SU-DHL-6 (cell line): ENCODE data around the gene ZFYVE1.

Experiments
- H2AFZ ChIP-seq: fragments of 200-600 bp; sonication (generic); 2 replicates; pipeline ENCODE4 v1.6.1; 2014; ENCODE audit warnings: low read depth, mild to moderate bottlenecking, moderate library complexity, mixed read lengths, antibody characterized with exemption, low read length; ENCODE audit not compliant: severe bottlenecking
- H3F3A ChIP-seq: fragments of 200-600 bp; shearing (Covaris generic); 2 replicates; pipeline ENCODE4 v1.6.0; 2016; ENCODE audit warnings: antibody characterized with exemption, mild to moderate bottlenecking; ENCODE audit not compliant: insufficient read depth
- H3K27ac ChIP-seq: fragments of 200-600 bp; sonication (generic); 2 replicates; pipeline ENCODE4 v1.5.1; 2016; ENCODE audit warnings: low read depth, mild to moderate bottlenecking, low read length, moderate library complexity, mixed read lengths
- H3K27me3 ChIP-seq: fragments of 200-600 bp; sonication (generic), shearing (Covaris generic); 2 replicates; pipeline ENCODE4 v1.6.0; 2014; ENCODE audit warnings: mild to moderate bottlenecking, low read length
- H3K36me3 ChIP-seq: fragments of 200-600 bp; sonication (generic); 2 replicates; pipeline ENCODE4 v1.6.1; 2014; ENCODE audit warnings: mild to moderate bottlenecking, low read length, mixed read lengths
- H3K4me2 ChIP-seq: fragments of 300-600, 200-600 bp; shearing (Covaris generic), sonication (generic); 2 replicates; pipeline ENCODE4 v1.6.0; 2014; ENCODE audit warnings: low read length, low read depth, mild to moderate bottlenecking; ENCODE audit not compliant: poor library complexity, severe bottlenecking
- H3K4me3 ChIP-seq: fragments of 200-600 bp; sonication (generic); 2 replicates; pipeline ENCODE4 v1.5.1; 2014; ENCODE audit warnings: antibody characterized with exemption, low read length, mild to moderate bottlenecking, mixed read lengths; ENCODE audit not compliant: insufficient read depth, poor library complexity, severe bottlenecking
- H3K79me2 ChIP-seq: fragments of 200-600 bp; sonication (generic); 2 replicates; pipeline ENCODE4 v1.6.1; 2014; ENCODE audit warnings: mild to moderate bottlenecking, low read length, moderate library complexity; ENCODE audit not compliant: insufficient read depth
- H3K9ac ChIP-seq: fragments of 200-600 bp; sonication (generic); 2 replicates; pipeline ENCODE4 v1.7.0; 2014; ENCODE audit warnings: mild to moderate bottlenecking, low read length
- H3K9me2 ChIP-seq: fragments of 200-600 bp; sonication (generic); replicated peaks from 2 replicates; pipeline ENCODE4 v1.6.1; 2014; ENCODE audit warnings: low read length; ENCODE audit not compliant: insufficient read depth
- H3K9me3 ChIP-seq: fragments of 200-600 bp; sonication (generic); 2 replicates; pipeline ENCODE4 v1.6.1; 2014; ENCODE audit warnings: low read length, mixed read lengths; ENCODE audit not compliant: insufficient read depth
- H4K20me1 ChIP-seq: fragments of 200-600 bp; sonication (generic); 2 replicates; pipeline ENCODE4 v1.6.1; 2014; ENCODE audit warnings: low read depth, mild to moderate bottlenecking, antibody characterized with exemption, low read length, moderate library complexity, mixed read lengths
- CTCF ChIP-seq: fragments of 200-600 bp; sonication (generic); IDR thresholded peaks from one replicate; pipeline ENCODE4 v1.5.1; 2017; ENCODE audit warnings: antibody characterized with exemption, mild to moderate bottlenecking, low read length, moderate library complexity; ENCODE audit not compliant: insufficient read depth, poor library complexity, severe bottlenecking
- EZH2phosphoT487 ChIP-seq: fragments of 200-600 bp; sonication (generic), shearing (Covaris generic); conservative IDR thresholded peaks from 2 replicates; pipeline ENCODE4 v1.6.1; 2018; ENCODE audit warnings: mild to moderate bottlenecking, antibody characterized with exemption, low read length, moderate library complexity, mixed read lengths

The ZFYVE1 gene

GRCh38 chr14:72978856-72979255 lies 48.0 kb downstream of the ZFYVE1 start:
- Histone ChIP-seq H3K27ac (no peak overlapping the region), H3K9me3 (no peaks in the 10 kb centered on the region), H3K9me2 (no peaks in the 10 kb centered on the region), H3K4me2 (no peak overlapping the region), H3K79me2 (no peaks in the 10 kb centered on the region), H2AFZ (no peak overlapping the region), H3F3A (no peaks in the 10 kb centered on the region), H4K20me1 (no peaks in the 10 kb centered on the region), H3K36me3 (no peaks in the 10 kb centered on the region), H3K27me3 (no peaks in the 10 kb centered on the region), H3K9ac (no peak overlapping the region), H3K4me3 (no peak overlapping the region)
- TF ChIP-seq CTCF (no peak), EZH2phosphoT487 (no peak)

- no peak overlapping the region for H3K4me3 ChIP-seq
- H3K36me3 ChIP-seq, result no peaks in the 10 kb centered on the region; the same call in 1 of the 2 replicates
- no peaks in the 10 kb centered on the region for H3K27me3 ChIP-seq
- no peak overlapping the region for H3K9ac ChIP-seq
- no peak overlapping the region for H3K27ac ChIP-seq
- H3K4me2 ChIP-seq, result no peak overlapping the region
- H3F3A ChIP-seq, result no peaks in the 10 kb centered on the region
- no peaks in the 10 kb centered on the region for H3K9me2 ChIP-seq
- H4K20me1 ChIP-seq, result no peaks in the 10 kb centered on the region
- no peaks in the 10 kb centered on the region for H3K79me2 ChIP-seq
- TF ChIP-seq CTCF (no peak), EZH2phosphoT487 (no peak)
- no peak overlapping the region for H2AFZ ChIP-seq
- no peaks in the 10 kb centered on the region for H3K9me3 ChIP-seq
Observed at GRCh38 chr14:72975770-72976169, 51.1 kb downstream of the ZFYVE1 start.

- no peaks in the 10 kb centered on the region for H3K79me2 ChIP-seq
- H3K4me3 ChIP-seq, result no peak overlapping the region
- H4K20me1 ChIP-seq, result no peaks in the 10 kb centered on the region
- no peaks in the 10 kb centered on the region; the same call in 1 of the 2 replicates for H3K36me3 ChIP-seq
- H3K27ac ChIP-seq, result no peak overlapping the region
- H3F3A ChIP-seq, result no peaks in the 10 kb centered on the region
- H3K9me2 ChIP-seq, result no peaks in the 10 kb centered on the region
- no peaks in the 10 kb centered on the region for H3K27me3 ChIP-seq
- H3K4me2 ChIP-seq, result no peak overlapping the region
- H3K9ac ChIP-seq, result no peak overlapping the region
- TF ChIP-seq EZH2phosphoT487 (no peak), CTCF (no peak)
- H2AFZ ChIP-seq, result no peak overlapping the region
- H3K9me3 ChIP-seq, result no peaks in the 10 kb centered on the region
Observed at GRCh38 chr14:72974661-72975060, 52.2 kb downstream of the ZFYVE1 start.

- no peak overlapping the region for H2AFZ ChIP-seq
- H3K4me3 ChIP-seq, result no peak overlapping the region
- H3K9ac ChIP-seq, result no peak overlapping the region
- no peaks in the 10 kb centered on the region for H4K20me1 ChIP-seq
- H3K27ac ChIP-seq, result no peak overlapping the region
- H3K36me3 ChIP-seq, result no peaks in the 10 kb centered on the region; the same call in 1 of the 2 replicates
- H3K9me2 ChIP-seq, result no peaks in the 10 kb centered on the region
- H3K27me3 ChIP-seq, result no peaks in the 10 kb centered on the region
- no peaks in the 10 kb centered on the region for H3K9me3 ChIP-seq
- no peak for TF ChIP-seq CTCF
- no peak for TF ChIP-seq EZH2phosphoT487
- H3K4me2 ChIP-seq, result no peak overlapping the region
- no peaks in the 10 kb centered on the region for H3K79me2 ChIP-seq
- no peaks in the 10 kb centered on the region for H3F3A ChIP-seq
Observed at GRCh38 chr14:72970824-72971434, 56.0 kb downstream of the ZFYVE1 start.
